Pancreas (tissue), 10 donors: ENCODE measurements around the gene C2orf72. TPM values are rescaled to one million over a fixed set of nuclear protein-coding genes. Genes with fewer than 3 reads are reported as not detected.

Experiments
- ATAC-seq, 4 donors: fragments of 200-7000 bp; cut with Tn5 transposase; one replicate each; pipeline versions ENCODE4 v1.8.0 to v1.9.1; 2020; ENCODE audit warnings: mild to moderate bottlenecking in 4 of 4, moderate library complexity in 4 of 4
- DNase-seq, 6 donors: peaks; one replicate each; pipeline ENCODE4 v3.0.0-alpha.2; 2020
- FAIRE-seq: peaks from 2 replicates; lab custom pipeline; 2012; peaks lifted over from hg19 to GRCh38; lab: Jason Lieb, UNC
- H3K27ac ChIP-seq, 4 donors: fragments of 200-600 bp; sonication (generic); 1 replicate in 3 of 4; 2 replicates in 1 of 4; pipeline versions ENCODE4 v1.5.0 to v1.8.0; 2020
- H3K27me3 ChIP-seq, 4 donors: fragments of 200-600 bp; one replicate each; pipeline ENCODE4 v1.8.0; 2021
- H3K36me3 ChIP-seq, 3 donors: fragments of 200-600 bp; sonication (generic) in 1 of 3; one replicate each; pipeline versions ENCODE4 v1.5.0 to v1.8.0; 2020 to 2021
- H3K4me1 ChIP-seq, 3 donors: fragments of 200-600 bp; one replicate each; pipeline ENCODE4 v1.8.0; 2021
- H3K4me3 ChIP-seq, 4 donors: fragments of 200-600 bp; sonication (generic) in 2 of 4; one replicate each; pipeline versions ENCODE4 v1.5.0 to v1.8.0; 2020 to 2021
- H3K9me3 ChIP-seq, 4 donors: fragments of 200-600 bp; one replicate each; pipeline ENCODE4 v1.8.0; 2021
- CTCF ChIP-seq, 4 donors: fragments of 200-600 bp; sonication (generic) in 3 of 4; IDR thresholded peaks; one replicate each; pipeline versions ENCODE4 v1.5.0 to v1.8.0; 2021; ENCODE audit warnings: antibody characterized with exemption in 4 of 4
- WGBS, 2 donors: extraction: QIAGEN DNeasy Blood & Tissue Kit; methylation state at CpG; one replicate each; pipeline ENCODE4 v1.1.7; 2013; 5-methylcytosine and 5-hydroxymethylcytosine counted together
- intact Hi-C, 3 donors: fragments of 100-400 bp; cut with DNase I; formaldehyde crosslinking; loops; one replicate each; pipeline versions ENCODE4 v1.11.1 to v1.14.2; 2022
- polyA plus RNA-seq, 2 donors: library from polyadenylated mRNA; stranded (reverse); fragments of 200-250 nt; gene quantifications; one replicate each; pipeline ENCODE4 v1.2.3, GENCODE V29; 2013
- total RNA-seq, 6 donors: library from RNA; stranded (reverse); fragmentation: NEBNext Ultra II Directional in 4 of 6; extraction: Animal tissue kit (Norgen Biotek cat#: 25700) in 4 of 6; gene quantifications; one replicate each; pipeline versions ENCODE4 v1.2.1 to v1.2.4, GENCODE V29; 2021 to 2023
- donor health status: healthy with polysubstance abuse.
- donor health status: DM: no; HTN: no; CAD: no; lungs with moderate emphysema.
- donor health status: DM: no; HTN: no; CAD: no.
- donor health status: control.
- donor health status: control.
- donor health status: Bipolar disorder and iron deficiency.
- donor health status: DM: yes; HTN: yes; CAD: no.
- donor health status: DM: no; HTN: no; CAD: no.
- donor health status: DM: no; HTN: no; CAD: no.
- donor health status: DM: yes; HTN: yes; CAD: no.

Gene C2orf72
- total RNA-seq (10 to 100 TPM in 2 of 6 donors, 1 to 10 TPM in 4; 5.3 to 12.5 (median 8.4) TPM), polyA plus RNA-seq (10 to 100 TPM; 16.1 to 31.2 TPM)

- ATAC-seq, result peak; percentile 26 to 67 (median 36)
Observed at GRCh38 chr2:231037202-231037730, at the start of gene C2orf72. Gene C2orf72 (plus strand): TSS chr2:231037523. CDS start chr2:231037566, 43 bp downstream.

GRCh38 chr2:230989731-230990130, 47.6 kb upstream of the C2orf72 start:
- TF ChIP-seq CTCF (IDR thresholded peaks at IDR 0.05), result no peak
- intact Hi-C loops, result loop anchor here in 2 of 3 donors (5.0 kb wide), 2 partner anchors 142 to 162 kb away; no protein-coding TSS in a partner anchor
- DNase-seq (no peak), FAIRE-seq (no peak), ATAC-seq (no peak)
- WGBS, 2 donors, result 78 to 87% methylated on average over 21 of the region's 21 CpGs
- no peak overlapping the region for H3K27ac ChIP-seq
- H3K36me3 ChIP-seq, result no peaks in the 10 kb centered on the region
- H3K27me3 ChIP-seq, result peaks cover 0 to 6% (median 2%) of the 10 kb centered on the region in 4 donors
- H3K4me1 ChIP-seq, result no peaks in the 10 kb centered on the region
- no peak overlapping the region for H3K4me3 ChIP-seq
- no peaks in the 10 kb centered on the region for H3K9me3 ChIP-seq

More at GRCh38 chr2:231037202-231037730, at the start of gene C2orf72:
- TF ChIP-seq CTCF (IDR thresholded peaks at IDR 0.05), result no peak
- H3K27me3 ChIP-seq, result no peaks in the 10 kb centered on the region
- DNase-seq (peak in 1 of 6 donors; percentile 66), FAIRE-seq (no peak)
- intact Hi-C loops, result no loop called here
- peaks cover 0 to 17% (median 8%) of the 10 kb centered on the region in 3 donors for H3K4me1 ChIP-seq
- no peaks in the 10 kb centered on the region for H3K9me3 ChIP-seq
- 1% methylated on average over 37 to 61 of the region's 61 CpGs for WGBS, 2 donors
- H3K27ac ChIP-seq, result peak within 1 kb of the TSS in 2 of 4 donors; percentile 28 to 48
- H3K36me3 ChIP-seq, result no peaks in the 10 kb centered on the region
- H3K4me3 ChIP-seq, result peak within 1 kb of the TSS; percentile 21 to 47 (median 42)

GRCh38 chr2:230990131-230990898, 47.0 kb upstream of the C2orf72 start:
- 43 to 50% methylated on average over 62 to 70 of the region's 70 CpGs for WGBS, 2 donors
- FAIRE-seq (no peak), ATAC-seq (no peak), DNase-seq (no peak)
- peaks cover 0 to 6% (median 2%) of the 10 kb centered on the region in 4 donors for H3K27me3 ChIP-seq
- no peak overlapping the region for H3K27ac ChIP-seq
- no peaks in the 10 kb centered on the region for H3K36me3 ChIP-seq
- TF ChIP-seq CTCF (IDR thresholded peaks at IDR 0.05), result no peak
- H3K4me3 ChIP-seq, result no peak overlapping the region
- H3K9me3 ChIP-seq, result no peaks in the 10 kb centered on the region
- intact Hi-C loops, result loop anchor here in 1 of 3 donors (5.0 kb wide), 1 partner anchor 163 kb away; no protein-coding TSS in a partner anchor
- no peaks in the 10 kb centered on the region for H3K4me1 ChIP-seq

- ATAC-seq (no peak), FAIRE-seq (no peak), DNase-seq (no peak)
- intact Hi-C loops, result loop anchor here in 1 of 3 donors (5.0 kb wide), 1 partner anchor 164 kb away; no protein-coding TSS in a partner anchor
- no peaks in the 10 kb centered on the region for H3K4me1 ChIP-seq
- 44 to 47% methylated on average over 21 to 27 of the region's 27 CpGs for WGBS, 2 donors
- no peak overlapping the region for H3K27ac ChIP-seq
- peaks cover 0 to 6% (median 2%) of the 10 kb centered on the region in 4 donors for H3K27me3 ChIP-seq
- no peak overlapping the region for H3K4me3 ChIP-seq
- H3K36me3 ChIP-seq, result no peaks in the 10 kb centered on the region
- H3K9me3 ChIP-seq, result no peaks in the 10 kb centered on the region
- TF ChIP-seq CTCF (IDR thresholded peaks at IDR 0.05), result no peak
Observed at GRCh38 chr2:230990899-230991150, 46.5 kb upstream of the C2orf72 start.
